ENCODE results near the gene AVPI1. TPM values are rescaled to one million over a fixed set of nuclear protein-coding genes. Genes with fewer than 3 reads are reported as not detected.

AVPI1 gene
- total RNA-seq, 1 donor from 2014 or later = 2.4 TPM

GRCh38 chr10:97690133-97690532 lies 3.1 kb upstream of the AVPI1 start:
- no peak for TF ChIP-seq CTCF (conservative IDR thresholded peaks at IDR 0.05)
- no peaks in the 10 kb centered on the region for H3K36me3 Mint-ChIP-seq (ENCODE audit: low read depth)
- no peak for DNase-seq (ENCODE audit: low read depth, low spot score)
- no peak overlapping the region for H3K4me3 Mint-ChIP-seq
- peaks cover 14% of the 10 kb centered on the region for H3K4me1 Mint-ChIP-seq
- no peaks in the 10 kb centered on the region for H3K27me3 Mint-ChIP-seq (ENCODE audit: low read depth)
- H3K9me3 Mint-ChIP-seq = no peaks in the 10 kb centered on the region
- H3K27ac Mint-ChIP-seq (ENCODE audit: unreplicated experiment) = no peak overlapping the region

GRCh38 chr10:97689559-97690020 lies 2.5 kb upstream of the AVPI1 start:
- DNase-seq (ENCODE audit: low read depth, low spot score) = no peak
- no peak for TF ChIP-seq CTCF (conservative IDR thresholded peaks at IDR 0.05)
- H3K27ac Mint-ChIP-seq (ENCODE audit: unreplicated experiment) = no peak overlapping the region
- peak overlapping the region; percentile 27 for H3K4me3 Mint-ChIP-seq
- H3K4me1 Mint-ChIP-seq = peaks cover 18% of the 10 kb centered on the region
- H3K27me3 Mint-ChIP-seq (ENCODE audit: low read depth) = no peaks in the 10 kb centered on the region
- no peaks in the 10 kb centered on the region for H3K36me3 Mint-ChIP-seq (ENCODE audit: low read depth)
- H3K9me3 Mint-ChIP-seq = no peaks in the 10 kb centered on the region

GRCh38 chr10:97687785-97688781 lies 1.0 kb upstream of the AVPI1 start:
- DNase-seq (ENCODE audit: low read depth, low spot score) = no peak
- no peaks in the 10 kb centered on the region for H3K9me3 Mint-ChIP-seq
- H3K27ac Mint-ChIP-seq (ENCODE audit: unreplicated experiment) = peak overlapping the region; percentile 83
- no peak for TF ChIP-seq CTCF (conservative IDR thresholded peaks at IDR 0.05)
- peaks cover 18% of the 10 kb centered on the region for H3K4me1 Mint-ChIP-seq
- no peaks in the 10 kb centered on the region for H3K36me3 Mint-ChIP-seq (ENCODE audit: low read depth)
- H3K27me3 Mint-ChIP-seq (ENCODE audit: low read depth) = no peaks in the 10 kb centered on the region
- H3K4me3 Mint-ChIP-seq = peak overlapping the region; percentile 87

GRCh38 chr10:97686301-97686961 lies 610 bp downstream of the AVPI1 start:
- Mint-ChIP-seq H3K4me1 (peaks cover 18% of the 10 kb centered on the region), H3K27me3 (ENCODE audit: low read depth) (no peaks in the 10 kb centered on the region), H3K4me3 (peak overlapping the region; percentile 87), H3K36me3 (ENCODE audit: low read depth) (no peaks in the 10 kb centered on the region), H3K27ac (ENCODE audit: unreplicated experiment) (no peak overlapping the region), H3K9me3 (no peaks in the 10 kb centered on the region)
- no peak for TF ChIP-seq CTCF (conservative IDR thresholded peaks at IDR 0.05)
- DNase-seq (ENCODE audit: low read depth, low spot score) = no peak

- TF ChIP-seq CTCF (conservative IDR thresholded peaks at IDR 0.05) = peak; percentile 54
- H3K36me3 Mint-ChIP-seq (ENCODE audit: low read depth) = no peaks in the 10 kb centered on the region
- H3K4me3 Mint-ChIP-seq = peak overlapping the region; percentile 87
- no peak overlapping the region for H3K27ac Mint-ChIP-seq (ENCODE audit: unreplicated experiment)
- no peaks in the 10 kb centered on the region for H3K27me3 Mint-ChIP-seq (ENCODE audit: low read depth)
- peaks cover 18% of the 10 kb centered on the region for H3K4me1 Mint-ChIP-seq
- H3K9me3 Mint-ChIP-seq = no peaks in the 10 kb centered on the region
- no peak for DNase-seq (ENCODE audit: low read depth, low spot score)
Observed at GRCh38 chr10:97685395-97685958, 1.6 kb downstream of the AVPI1 start.

All from neural crest cell (in vitro differentiated cells).